AG09319 (cell line): ENCODE results near the gene FNDC4.

ENCODE experiments used
- DNase-seq: peaks from one replicate; pipeline ENCODE4 v3.0.0-alpha.2; 2010; ENCODE audit warnings: low read depth; ENCODE audit errors: extremely low read depth
- TF ChIP-seq, protein P1 (sequence below): IDR thresholded peaks from 2 replicates; pipeline ENCODE4 v1.5.1; 2011; ENCODE audit warnings: low read depth, mild to moderate bottlenecking, inconsistent platforms, low read length, moderate library complexity

FNDC4 gene

DNA sequence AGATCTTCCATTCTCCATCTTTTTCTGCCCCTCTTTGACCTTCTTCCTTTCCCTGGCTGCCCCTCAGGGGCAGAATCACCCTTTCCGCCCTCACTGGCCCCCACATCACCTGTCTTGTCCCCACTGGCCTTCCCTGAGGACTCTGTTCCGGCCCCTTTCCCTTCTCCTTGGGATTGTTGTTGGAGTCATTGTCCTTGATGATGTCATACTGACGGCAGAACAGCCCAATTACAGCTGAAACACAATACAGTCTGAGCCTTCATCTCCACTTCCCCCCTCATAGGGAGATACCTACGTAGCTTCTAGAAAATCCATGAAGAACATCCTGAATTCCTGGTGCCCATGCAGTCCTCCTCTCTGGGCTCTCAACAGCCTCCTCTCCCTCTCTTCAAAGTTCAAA lies 2.4 kb downstream of the FNDC4 start:
- no peak for DNase-seq
- TF ChIP-seq, protein P1, sequence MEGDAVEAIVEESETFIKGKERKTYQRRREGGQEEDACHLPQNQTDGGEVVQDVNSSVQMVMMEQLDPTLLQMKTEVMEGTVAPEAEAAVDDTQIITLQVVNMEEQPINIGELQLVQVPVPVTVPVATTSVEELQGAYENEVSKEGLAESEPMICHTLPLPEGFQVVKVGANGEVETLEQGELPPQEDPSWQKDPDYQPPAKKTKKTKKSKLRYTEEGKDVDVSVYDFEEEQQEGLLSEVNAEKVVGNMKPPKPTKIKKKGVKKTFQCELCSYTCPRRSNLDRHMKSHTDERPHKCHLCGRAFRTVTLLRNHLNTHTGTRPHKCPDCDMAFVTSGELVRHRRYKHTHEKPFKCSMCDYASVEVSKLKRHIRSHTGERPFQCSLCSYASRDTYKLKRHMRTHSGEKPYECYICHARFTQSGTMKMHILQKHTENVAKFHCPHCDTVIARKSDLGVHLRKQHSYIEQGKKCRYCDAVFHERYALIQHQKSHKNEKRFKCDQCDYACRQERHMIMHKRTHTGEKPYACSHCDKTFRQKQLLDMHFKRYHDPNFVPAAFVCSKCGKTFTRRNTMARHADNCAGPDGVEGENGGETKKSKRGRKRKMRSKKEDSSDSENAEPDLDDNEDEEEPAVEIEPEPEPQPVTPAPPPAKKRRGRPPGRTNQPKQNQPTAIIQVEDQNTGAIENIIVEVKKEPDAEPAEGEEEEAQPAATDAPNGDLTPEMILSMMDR, result no peak

DNA sequence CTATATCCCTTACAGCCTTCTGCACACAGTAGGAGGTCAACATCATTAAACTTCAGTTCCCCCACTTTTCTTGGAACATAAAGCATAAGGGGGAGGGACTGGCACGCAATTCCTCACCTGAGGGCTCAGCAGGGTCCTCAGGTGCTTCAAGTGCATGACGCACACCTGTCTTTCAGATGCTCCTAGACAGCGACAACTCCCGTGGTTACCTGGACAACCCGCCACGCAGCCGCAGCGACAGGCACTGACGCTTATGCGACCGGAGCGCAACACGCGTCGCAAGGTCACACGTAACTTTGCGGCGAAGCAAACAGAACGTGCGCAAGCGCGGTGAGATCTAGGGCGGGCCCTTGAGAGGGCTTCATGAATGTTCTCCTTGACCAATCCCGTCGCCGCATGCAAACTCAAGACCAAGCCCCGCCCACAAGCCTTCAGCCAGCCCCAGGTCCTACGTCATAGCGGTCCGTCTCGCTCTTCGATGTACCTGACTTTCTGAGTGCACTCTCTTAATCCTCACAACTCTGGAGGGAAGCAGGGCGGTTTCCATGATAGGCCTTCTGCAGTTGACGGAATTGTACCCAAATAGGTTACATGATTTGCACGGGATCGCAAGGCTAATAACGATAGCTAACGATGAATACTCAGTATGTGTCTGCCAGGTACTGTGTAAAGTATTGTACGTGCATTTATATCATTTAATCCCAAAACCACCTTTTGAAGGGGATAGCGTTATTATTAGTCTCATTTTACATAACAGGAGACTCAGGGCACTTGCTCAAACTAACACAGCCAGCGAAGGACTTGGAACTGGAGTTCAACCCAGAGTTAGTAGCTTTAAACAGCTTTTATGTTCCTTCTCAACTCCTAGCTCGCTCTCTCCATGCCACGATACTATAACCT lies 5.3 kb downstream of the FNDC4 start, which contains the start of gene IFT172:
Gene IFT172 (minus strand): TSS at position 246 of the 900 bp plus-strand sequence. CDS start 90 bp downstream, at position 156.
- peak; percentile 91 for DNase-seq
- TF ChIP-seq, protein P1, result no peak

DNA sequence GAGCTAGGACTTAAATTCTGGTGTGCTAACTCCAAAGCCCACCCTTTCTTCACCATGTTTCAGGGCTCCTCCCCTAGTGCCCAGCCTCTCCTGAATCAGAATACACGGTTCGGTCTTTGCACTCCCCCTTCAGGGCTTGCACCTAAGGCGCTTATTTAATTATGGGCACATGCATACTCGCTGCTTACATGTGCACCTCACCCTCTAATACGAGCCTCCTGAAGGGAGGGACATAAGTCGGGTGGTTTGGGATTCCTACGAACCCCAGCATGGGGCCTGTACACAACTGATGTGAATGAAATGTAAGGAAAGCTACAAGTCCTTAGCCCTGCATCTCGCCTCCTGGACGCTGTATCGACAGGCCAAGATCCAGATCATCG lies 5.9 kb downstream of the FNDC4 start:
- DNase-seq, result no peak
- TF ChIP-seq, protein P1, result no peak; the same call in 1 of the 2 replicates

DNA sequence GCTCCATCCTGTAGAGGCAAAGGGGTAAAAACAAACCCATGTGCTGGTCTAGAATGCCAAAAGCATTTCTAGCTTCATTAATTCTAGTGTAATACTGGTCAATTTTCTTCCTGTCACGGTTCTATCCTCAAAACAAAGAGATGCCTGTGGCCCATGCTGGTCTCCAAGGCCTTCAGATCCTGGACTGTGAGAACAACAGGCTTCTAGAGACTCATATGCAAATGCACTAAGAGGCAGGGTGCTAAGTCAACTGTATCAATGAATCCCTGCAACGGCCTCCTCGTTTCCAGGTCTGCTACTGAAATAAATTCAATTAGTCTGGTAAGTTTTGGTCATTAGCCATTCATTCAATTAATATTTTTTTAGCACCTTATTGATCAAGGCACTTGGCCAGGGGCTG lies 9.5 kb downstream of the FNDC4 start:
- DNase-seq, result no peak
- TF ChIP-seq, protein P1, result no peak

DNA sequence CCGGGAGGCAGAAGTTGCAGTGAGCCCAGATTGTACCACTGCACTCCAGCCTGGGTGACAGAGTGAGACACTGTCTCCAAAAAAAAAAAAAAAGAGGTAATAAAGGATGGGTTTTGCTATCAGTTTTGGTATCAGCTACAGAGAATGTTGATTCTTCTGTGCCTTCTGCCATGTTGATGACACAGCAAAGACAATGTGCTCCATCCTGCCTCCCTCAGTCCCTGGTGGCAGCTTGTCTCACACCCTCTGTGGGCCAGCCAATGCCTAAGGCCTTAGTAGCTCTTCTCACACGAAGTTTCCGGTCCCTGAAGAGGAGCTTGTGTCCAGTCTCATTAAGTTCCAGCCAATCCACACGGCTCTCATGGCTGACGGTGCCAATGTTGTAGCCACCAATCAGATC lies 23.0 kb downstream of the FNDC4 start:
- no peak for DNase-seq
- TF ChIP-seq, protein P1, result no peak

DNA sequence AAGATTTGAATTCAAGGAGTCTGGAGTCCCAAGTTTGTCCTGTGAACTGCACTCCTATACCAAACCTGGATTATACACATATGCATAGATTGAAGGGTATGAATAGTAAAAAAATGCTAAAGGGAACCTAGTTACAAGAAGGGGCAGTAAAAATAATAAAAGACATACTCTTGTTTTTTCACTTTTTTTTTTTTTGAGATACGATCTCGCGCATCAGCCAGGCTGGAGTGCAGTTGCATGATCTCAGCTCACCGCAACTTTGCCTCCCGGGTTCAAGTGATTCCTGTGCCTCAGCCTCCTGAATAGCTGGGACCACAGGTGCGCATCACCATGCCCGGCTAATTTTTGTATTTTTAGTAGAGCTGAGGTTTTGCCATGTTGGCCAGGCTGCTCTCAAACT lies 30.6 kb downstream of the FNDC4 start:
- TF ChIP-seq, protein P1, result no peak
- no peak for DNase-seq

DNA sequence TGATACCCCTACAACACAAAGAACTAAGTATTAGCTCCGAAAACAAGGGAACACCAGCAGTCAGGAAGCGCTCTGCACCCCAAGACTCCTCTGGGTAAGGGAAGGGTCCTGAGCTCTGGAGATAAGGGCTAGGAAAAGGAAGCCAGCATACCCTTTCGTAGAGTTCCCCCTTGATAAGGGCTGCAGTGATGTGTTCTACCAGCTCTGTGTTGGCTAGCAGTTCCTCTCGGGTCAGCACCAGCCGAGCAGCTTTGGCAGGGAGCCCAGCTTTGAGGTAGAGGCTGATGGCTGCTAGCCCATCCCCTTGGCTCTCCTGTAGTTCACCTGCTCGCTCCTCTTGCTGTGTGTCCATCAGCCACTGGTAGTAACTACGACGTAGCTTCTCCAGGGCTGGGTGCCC lies 33.9 kb downstream of the FNDC4 start:
- TF ChIP-seq, protein P1, result no peak
- no peak for DNase-seq
